ENCODE results near the gene SGMS1.

The SGMS1 gene

GRCh38 chr10:50416881-50417280, 206.9 kb downstream of the SGMS1 start:
- Histone ChIP-seq H3K79me2 (ENCODE audit: insufficient read depth, low read length) (peaks cover 4% of the 10 kb centered on the region; the same call in 1 of the 2 replicates), H4K20me1 (ENCODE audit: low read depth, low read length) (peaks cover 13% of the 10 kb centered on the region; the same call in 1 of the 2 replicates), H3K4me3 (ENCODE audit: insufficient read depth, low read length, poor library complexity, severe bottlenecking) (no peak overlapping the region), H3K9me3 (ENCODE audit: insufficient read depth, low read length) (no peaks in the 10 kb centered on the region), H3K4me2 (ENCODE audit: low read depth, low read length, poor library complexity, severe bottlenecking) (peak overlapping the region; percentile 71), H3K27me3 (ENCODE audit: low read length) (no peaks in the 10 kb centered on the region), H3F3A (ENCODE audit: insufficient read depth) (peaks cover 5% of the 10 kb centered on the region; the same call in 1 of the 2 replicates), H2AFZ (ENCODE audit: low read depth, low read length, severe bottlenecking) (no peak overlapping the region), H3K9ac (ENCODE audit: low read length) (no peak overlapping the region), H3K36me3 (ENCODE audit: low read length) (no peaks in the 10 kb centered on the region), H3K27ac (ENCODE audit: low read depth, low read length) (no peak overlapping the region), H3K9me2 (replicated peaks; ENCODE audit: insufficient read depth, low read length) (no peaks in the 10 kb centered on the region)
- TF ChIP-seq, protein P1, sequence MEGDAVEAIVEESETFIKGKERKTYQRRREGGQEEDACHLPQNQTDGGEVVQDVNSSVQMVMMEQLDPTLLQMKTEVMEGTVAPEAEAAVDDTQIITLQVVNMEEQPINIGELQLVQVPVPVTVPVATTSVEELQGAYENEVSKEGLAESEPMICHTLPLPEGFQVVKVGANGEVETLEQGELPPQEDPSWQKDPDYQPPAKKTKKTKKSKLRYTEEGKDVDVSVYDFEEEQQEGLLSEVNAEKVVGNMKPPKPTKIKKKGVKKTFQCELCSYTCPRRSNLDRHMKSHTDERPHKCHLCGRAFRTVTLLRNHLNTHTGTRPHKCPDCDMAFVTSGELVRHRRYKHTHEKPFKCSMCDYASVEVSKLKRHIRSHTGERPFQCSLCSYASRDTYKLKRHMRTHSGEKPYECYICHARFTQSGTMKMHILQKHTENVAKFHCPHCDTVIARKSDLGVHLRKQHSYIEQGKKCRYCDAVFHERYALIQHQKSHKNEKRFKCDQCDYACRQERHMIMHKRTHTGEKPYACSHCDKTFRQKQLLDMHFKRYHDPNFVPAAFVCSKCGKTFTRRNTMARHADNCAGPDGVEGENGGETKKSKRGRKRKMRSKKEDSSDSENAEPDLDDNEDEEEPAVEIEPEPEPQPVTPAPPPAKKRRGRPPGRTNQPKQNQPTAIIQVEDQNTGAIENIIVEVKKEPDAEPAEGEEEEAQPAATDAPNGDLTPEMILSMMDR (IDR thresholded peaks at IDR 0.05; ENCODE audit: insufficient read depth, low read length, poor library complexity, severe bottlenecking) = no peak
- no peak for TF ChIP-seq EZH2phosphoT487 (conservative IDR thresholded peaks at IDR 0.05; ENCODE audit: low read length)

GRCh38 chr10:50416181-50416824, 207.5 kb downstream of the SGMS1 start:
- H3K27me3 ChIP-seq (ENCODE audit: low read length) = no peaks in the 10 kb centered on the region
- no peak overlapping the region for H3K4me3 ChIP-seq (ENCODE audit: insufficient read depth, low read length, poor library complexity, severe bottlenecking)
- peak overlapping the region; percentile 71 for H3K4me2 ChIP-seq (ENCODE audit: low read depth, low read length, poor library complexity, severe bottlenecking)
- H3K9me2 ChIP-seq (replicated peaks; ENCODE audit: insufficient read depth, low read length) = no peaks in the 10 kb centered on the region
- no peak overlapping the region for H3K9ac ChIP-seq (ENCODE audit: low read length)
- TF ChIP-seq EZH2phosphoT487 (conservative IDR thresholded peaks at IDR 0.05; ENCODE audit: low read length) = no peak
- TF ChIP-seq, protein P1 (IDR thresholded peaks at IDR 0.05; ENCODE audit: insufficient read depth, low read length, poor library complexity, severe bottlenecking) = no peak
- H3K79me2 ChIP-seq (ENCODE audit: insufficient read depth, low read length) = peaks cover 4% of the 10 kb centered on the region; the same call in 1 of the 2 replicates
- H4K20me1 ChIP-seq (ENCODE audit: low read depth, low read length) = peaks cover 13% of the 10 kb centered on the region; the same call in 1 of the 2 replicates
- H3K9me3 ChIP-seq (ENCODE audit: insufficient read depth, low read length) = no peaks in the 10 kb centered on the region
- H2AFZ ChIP-seq (ENCODE audit: low read depth, low read length, severe bottlenecking) = no peak overlapping the region
- H3K27ac ChIP-seq (ENCODE audit: low read depth, low read length) = no peak overlapping the region
- H3K36me3 ChIP-seq (ENCODE audit: low read length) = no peaks in the 10 kb centered on the region
- H3F3A ChIP-seq (ENCODE audit: insufficient read depth) = peaks cover 5% of the 10 kb centered on the region; the same call in 1 of the 2 replicates

DNA sequence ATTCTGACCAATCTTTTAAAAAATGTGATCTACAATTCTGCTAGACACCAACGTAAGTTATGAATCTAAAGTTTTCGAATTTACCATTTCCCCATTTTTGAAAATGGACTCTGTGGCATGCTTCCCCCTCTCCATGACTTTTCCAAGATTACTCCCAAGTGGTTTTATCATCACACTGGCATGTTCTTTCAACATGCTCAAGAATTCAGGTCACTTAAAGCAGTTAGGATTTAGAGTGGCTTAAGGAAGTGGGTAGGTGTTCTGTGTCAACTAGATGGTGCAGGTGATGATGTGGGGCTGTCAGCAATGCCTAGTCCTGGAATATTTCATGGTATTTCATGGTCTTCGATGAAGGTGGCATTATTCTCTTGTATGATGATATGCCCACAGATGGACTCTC, 208.5 kb downstream of the SGMS1 start:
- Histone ChIP-seq H2AFZ (ENCODE audit: low read depth, low read length, severe bottlenecking) (no peak overlapping the region), H3F3A (ENCODE audit: insufficient read depth) (no peaks in the 10 kb centered on the region), H3K9me2 (replicated peaks; ENCODE audit: insufficient read depth, low read length) (no peaks in the 10 kb centered on the region), H3K79me2 (ENCODE audit: insufficient read depth, low read length) (peaks cover 4% of the 10 kb centered on the region; the same call in 1 of the 2 replicates), H3K9me3 (ENCODE audit: insufficient read depth, low read length) (no peaks in the 10 kb centered on the region), H3K9ac (ENCODE audit: low read length) (no peak overlapping the region), H3K4me2 (ENCODE audit: low read depth, low read length, poor library complexity, severe bottlenecking) (no peak overlapping the region), H4K20me1 (ENCODE audit: low read depth, low read length) (peaks cover 9% of the 10 kb centered on the region; the same call in 1 of the 2 replicates), H3K27ac (ENCODE audit: low read depth, low read length) (no peak overlapping the region), H3K36me3 (ENCODE audit: low read length) (no peaks in the 10 kb centered on the region), H3K4me3 (ENCODE audit: insufficient read depth, low read length, poor library complexity, severe bottlenecking) (no peak overlapping the region), H3K27me3 (ENCODE audit: low read length) (no peaks in the 10 kb centered on the region)
- no peak for TF ChIP-seq EZH2phosphoT487 (conservative IDR thresholded peaks at IDR 0.05; ENCODE audit: low read length)
